HG02840 (cell line): ENCODE measurements around the gene FOXP1.

Experiments
- ATAC-seq: cut with Tn5 transposase; IDR thresholded peaks from one replicate; pipeline ENCODE4 v1.9.1; 2021; ENCODE audit warnings: mild to moderate bottlenecking, moderate library complexity, moderate number of reproducible peaks; ENCODE audit not compliant: unreplicated experiment, low FRiP score

The FOXP1 gene

DNA sequence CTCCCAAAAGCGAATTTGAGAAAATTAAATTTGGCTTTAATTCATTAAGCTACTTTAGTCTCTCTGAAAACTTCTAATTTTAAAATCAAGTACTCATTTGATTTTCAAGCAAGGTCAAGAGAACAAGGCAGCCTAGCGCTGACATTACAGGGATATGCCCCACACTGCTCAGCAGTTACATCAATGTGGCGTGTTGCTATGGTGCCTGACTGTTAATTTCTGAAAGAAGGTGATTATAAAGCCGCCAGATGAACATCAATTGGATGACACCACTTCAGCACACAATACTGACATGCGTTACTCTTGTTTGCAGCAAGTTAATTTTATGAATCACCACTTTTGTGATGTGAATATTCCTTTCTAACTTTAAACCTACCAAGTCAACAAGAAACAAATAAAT is 284.4 kb downstream of the FOXP1 start:
- no peak for ATAC-seq

DNA sequence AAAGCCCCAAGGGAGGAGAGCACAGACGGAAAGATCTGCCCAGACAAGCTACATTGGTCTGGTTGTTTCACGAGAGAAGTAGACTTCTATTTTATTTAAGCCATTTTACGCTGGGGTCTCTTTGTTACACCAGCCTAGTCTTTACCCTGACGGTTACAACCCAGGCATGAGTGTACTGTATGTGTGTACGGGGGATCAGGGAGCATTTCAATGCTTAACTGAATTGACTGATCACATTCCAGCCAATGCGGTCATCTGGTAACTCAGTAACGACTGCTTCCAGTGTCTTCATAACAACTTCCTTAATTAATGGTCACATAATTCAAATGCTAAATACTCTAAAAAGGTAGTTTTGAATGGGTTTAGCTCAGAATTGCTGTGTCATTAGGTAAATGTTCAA is 288.6 kb downstream of the FOXP1 start:
- ATAC-seq, result no peak

DNA sequence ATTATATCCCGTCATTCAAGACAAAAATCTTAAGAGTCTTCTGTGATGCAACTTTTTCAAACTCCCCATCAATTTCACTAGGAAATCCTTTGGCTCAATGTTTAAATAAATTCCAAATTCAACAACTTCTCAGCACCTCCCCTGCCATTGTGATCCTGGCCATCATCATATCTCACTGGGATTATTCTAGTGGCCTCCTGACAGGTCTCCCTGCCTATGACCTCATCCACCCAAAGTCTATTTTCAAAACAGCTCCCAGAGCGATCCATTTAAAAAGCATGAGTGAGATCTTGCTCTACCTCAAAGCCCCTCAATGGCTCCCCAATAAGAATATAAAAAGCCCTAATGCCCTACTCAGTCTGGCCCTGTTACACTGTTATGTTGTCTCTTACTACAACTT is 293.2 kb downstream of the FOXP1 start:
- no peak for ATAC-seq

DNA sequence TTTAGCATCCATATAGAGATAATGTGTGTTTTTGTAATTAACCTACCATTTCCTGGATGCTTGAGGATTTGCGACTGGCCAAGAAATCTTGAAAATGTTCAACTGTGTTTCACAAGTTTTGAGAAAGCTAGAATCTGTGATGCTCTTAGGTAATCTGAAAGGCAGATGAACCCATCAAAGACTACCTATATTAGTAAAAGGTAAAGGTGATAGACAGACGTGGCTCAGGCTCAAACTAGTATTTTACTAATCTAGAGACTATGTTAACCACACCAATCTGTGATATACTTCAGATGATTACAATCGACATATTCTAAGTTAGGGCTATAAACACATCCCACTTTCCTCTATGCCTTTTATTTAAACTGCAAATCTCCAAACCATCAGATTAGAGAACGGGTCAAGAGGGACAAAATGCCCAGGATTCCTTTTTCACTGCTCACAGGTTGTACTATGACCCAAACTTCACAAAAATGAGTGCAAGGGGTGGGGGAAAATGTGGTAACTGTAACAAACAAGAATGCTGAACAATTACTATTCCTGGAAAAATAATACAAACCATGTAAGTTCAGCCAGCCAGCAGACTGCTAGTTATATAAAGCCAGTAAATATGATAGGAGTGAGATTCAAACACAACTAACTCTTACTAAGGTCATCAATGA is 295.1 kb downstream of the FOXP1 start:
- ATAC-seq, result no peak

DNA sequence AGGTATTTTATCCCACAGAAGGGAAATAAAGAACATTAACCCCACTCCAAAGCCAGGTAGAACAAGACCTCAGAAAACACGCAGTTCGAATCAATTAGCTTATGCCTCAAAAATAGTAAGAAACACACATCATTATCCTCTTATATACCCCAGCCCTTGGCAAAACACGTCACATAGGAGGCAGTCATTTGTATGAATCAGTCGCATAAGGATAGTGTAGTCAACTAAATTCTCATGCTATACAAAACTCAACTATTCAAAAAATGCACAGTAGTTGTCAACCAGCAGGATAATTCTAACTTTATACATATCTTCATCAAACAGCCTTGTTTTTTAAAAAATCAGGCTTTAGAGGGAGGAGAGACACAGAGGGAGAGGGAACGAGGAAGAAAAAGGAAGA is 298.4 kb downstream of the FOXP1 start:
- no peak for ATAC-seq

DNA sequence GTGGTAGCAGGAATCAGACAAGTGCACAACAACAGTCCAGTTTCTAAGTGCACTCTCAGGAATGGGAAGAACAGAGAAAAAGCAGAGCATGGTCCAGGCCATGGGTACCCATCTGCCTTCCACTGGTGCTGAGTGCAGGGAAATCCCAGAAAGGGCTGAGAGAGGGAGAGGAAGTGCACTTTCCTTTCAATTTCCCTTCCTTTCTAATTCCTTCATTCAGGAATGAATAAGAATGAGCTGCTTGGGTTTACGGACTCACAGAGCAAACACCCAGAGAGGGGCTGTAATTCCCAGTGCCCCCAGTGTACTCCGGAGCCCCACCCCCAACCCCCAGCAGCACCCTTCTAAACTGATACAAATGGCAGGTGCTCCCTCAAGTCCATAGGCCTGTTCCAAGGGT is 300.6 kb downstream of the FOXP1 start:
- no peak for ATAC-seq

DNA sequence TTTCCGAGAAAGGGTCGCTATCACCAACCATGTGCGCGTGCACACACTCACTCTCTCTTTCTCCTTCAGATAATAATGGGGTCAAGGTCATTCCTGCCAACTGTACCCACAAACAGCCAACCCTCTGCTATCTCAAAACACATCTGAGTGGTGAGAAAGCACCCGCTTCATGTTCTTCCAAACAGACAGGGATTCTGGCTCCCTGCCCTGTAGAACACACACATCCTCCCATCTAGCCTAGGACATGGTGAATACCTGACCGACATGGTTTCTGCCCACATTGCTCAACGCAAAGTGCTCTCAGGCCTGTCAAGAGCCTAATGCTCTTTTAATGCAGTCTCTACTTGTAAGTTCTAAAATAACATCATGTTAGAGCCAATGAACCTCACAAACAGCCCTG is 302.2 kb downstream of the FOXP1 start:
- ATAC-seq, result no peak

DNA sequence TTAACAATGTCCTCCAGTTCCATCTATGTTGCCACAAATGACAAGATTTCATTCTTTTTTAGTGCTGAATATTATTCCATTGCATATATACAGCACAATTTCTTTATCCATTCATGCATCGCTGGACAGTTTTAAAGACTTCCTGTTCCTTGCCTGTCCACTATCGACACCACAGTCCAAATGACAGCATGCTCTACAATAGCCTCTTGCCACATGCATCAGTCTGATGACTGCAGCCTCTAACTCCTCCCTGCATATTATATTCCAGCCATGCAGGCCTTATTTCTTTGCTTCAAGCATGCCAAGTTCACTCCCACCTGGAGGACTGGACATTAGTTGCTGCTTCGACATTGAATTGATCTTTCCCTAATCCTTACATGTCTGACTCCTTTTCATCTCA is 306.2 kb downstream of the FOXP1 start:
- ATAC-seq, result no peak

DNA sequence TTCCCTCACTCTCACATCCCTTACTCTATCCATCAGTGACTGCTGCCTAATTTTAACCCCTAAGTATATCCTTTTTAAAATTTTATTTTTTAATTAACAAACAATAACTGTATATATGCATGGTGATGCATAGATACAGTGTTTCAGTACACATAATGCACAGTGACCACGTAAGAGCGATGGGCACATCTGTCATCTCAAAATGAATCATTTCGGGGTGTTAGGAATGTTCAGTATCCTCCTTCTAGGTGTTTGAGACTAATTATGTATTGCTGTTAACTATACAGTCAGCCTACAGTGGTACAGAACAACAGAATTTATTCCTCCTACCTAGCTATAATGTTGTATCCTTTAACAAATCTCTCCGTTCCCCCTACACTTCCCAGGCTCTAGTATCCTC is 307.0 kb downstream of the FOXP1 start:
- no peak for ATAC-seq

DNA sequence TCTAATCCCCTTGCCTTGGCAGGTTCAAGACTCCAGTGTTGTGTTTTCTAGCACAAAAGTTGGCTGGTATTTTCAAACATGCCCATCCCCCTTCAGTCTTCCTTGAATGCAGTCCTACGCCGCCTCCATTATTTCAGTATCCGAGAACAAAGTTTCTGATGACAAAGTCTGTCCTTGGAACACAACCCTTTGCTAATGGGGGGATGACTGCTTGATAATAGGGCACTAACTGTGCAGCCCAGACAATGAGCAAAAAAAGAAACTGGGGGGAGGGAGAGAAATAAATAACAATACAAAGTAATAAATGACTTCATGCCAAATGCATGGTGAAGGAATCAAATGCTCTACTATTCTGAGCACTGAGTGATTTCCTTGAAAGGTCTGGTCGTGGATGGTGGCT is 310.1 kb downstream of the FOXP1 start:
- no peak for ATAC-seq

DNA sequence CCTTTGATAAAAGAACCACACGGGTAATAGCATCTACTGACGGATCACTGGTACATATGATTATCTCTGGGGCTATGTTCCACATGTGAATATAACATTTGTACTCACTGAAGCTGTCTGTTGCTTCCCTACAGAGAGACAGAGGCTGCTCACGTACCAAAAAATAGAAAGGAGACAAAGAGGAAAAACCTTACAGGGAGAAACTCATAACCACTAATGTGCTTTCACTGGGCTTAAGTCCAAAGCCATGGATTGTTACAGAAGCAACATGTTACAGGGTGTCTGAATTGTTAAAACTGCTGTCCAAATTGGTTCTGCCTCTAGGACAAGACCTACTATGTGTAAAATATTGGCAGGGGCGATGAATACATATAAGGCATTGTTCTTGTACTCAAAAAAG is 311.9 kb downstream of the FOXP1 start:
- ATAC-seq, result no peak

DNA sequence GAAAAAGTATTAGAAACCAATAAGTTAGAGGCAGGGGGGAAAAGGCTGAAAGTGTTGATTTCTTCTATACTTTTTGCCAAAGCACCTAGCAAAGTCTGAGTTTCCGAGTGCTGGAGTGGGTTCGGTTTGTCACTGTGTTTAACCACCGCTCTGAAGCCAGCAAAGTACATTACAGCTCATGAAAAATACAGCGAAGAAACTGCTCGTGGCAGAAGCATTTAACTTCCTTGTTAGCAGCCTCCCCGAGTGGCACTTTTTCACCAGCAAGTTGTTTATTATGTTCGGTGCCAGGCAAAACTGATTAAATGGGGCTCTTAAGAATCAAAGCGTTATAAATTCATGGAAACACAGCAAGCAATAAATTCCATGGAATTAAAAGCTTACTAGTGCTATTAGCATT is 313.6 kb downstream of the FOXP1 start:
- no peak for ATAC-seq

DNA sequence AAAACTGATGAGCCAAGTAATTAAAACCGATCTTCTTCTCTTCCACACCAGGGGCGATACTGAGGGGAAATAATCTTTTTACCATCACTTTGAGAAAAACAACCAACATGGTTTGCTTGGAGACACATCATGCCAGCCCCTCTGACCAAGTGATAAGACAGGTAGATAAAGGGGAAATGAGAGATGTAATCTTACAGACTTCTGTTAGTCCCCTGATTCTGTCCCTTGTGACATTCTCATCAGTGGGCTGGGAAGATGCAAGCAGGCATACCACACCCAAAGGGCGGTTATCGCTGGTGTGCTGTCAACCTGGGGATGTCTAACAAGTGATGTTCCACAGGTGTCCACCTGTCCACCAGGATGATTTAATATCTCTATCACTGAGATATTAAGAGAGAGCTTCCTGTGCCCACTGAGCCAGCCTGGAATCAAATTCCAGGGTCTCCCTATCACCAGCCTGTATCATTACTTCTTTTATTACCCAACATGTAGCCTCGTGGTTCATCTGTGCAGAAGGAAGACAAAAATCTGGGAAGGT is 315.0 kb downstream of the FOXP1 start:
- ATAC-seq, result no peak

DNA sequence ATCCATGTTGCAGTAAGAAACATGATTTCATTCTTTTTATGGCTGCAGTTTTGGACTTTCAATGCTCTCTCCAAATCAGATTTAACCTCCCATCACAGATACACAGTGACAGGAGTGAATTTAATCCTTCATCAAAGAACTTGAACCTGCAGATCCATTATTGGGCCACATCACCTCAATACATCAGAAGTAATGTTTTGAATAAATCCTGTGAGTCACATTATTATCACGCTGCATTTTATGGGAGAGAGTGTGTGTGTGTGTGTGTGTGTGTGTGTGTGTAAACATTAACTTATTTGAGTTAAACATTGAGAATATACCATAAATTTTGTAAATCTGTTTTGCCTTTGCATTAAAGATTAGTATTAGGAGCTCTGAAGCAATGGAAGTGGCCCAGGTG is 316.7 kb downstream of the FOXP1 start:
- no peak for ATAC-seq

DNA sequence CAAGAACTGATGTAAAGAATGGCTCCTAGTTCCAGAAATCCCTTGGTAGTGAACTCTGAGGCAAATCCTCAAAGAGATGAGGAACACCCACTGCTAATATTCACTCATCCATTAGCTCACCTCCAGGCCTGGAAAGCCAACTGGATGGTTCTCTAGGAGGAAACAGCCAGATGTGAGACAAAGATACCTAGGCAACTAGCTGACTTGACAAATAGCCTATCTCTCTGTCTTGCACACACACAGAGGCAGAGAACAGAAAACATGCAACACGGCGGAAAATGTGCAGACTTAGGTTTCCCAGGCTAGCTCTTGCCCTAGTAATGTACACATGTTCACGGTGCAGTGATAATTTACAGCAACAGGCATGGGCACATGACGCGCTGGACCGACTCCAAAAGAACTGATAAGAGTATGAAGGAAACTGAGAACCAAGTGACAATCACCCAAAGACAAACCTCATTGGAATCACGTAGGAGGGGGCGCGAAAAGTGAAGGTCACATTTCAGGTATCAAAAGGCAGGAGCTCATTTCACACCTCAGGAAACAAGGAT is 318.1 kb downstream of the FOXP1 start:
- no peak for ATAC-seq

DNA sequence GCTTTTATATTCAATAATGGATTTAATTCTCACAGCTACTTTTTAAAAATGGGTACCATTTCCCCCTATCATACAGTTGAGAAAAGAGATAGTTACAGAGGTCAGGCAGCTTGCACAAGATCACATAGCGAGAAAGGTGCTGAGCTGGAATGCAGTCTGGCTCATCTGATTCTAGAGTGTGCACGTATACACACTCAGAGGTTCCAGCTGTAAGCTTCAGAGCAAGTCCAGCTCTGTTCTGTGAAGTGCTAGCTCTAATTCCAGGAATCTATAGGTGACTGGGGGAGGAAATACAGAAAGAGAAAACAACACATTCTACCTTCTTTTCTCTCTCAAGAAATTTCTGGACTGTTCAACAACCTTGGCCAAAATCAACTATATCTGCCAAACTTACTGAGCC is 318.7 kb downstream of the FOXP1 start:
- ATAC-seq, result no peak

DNA sequence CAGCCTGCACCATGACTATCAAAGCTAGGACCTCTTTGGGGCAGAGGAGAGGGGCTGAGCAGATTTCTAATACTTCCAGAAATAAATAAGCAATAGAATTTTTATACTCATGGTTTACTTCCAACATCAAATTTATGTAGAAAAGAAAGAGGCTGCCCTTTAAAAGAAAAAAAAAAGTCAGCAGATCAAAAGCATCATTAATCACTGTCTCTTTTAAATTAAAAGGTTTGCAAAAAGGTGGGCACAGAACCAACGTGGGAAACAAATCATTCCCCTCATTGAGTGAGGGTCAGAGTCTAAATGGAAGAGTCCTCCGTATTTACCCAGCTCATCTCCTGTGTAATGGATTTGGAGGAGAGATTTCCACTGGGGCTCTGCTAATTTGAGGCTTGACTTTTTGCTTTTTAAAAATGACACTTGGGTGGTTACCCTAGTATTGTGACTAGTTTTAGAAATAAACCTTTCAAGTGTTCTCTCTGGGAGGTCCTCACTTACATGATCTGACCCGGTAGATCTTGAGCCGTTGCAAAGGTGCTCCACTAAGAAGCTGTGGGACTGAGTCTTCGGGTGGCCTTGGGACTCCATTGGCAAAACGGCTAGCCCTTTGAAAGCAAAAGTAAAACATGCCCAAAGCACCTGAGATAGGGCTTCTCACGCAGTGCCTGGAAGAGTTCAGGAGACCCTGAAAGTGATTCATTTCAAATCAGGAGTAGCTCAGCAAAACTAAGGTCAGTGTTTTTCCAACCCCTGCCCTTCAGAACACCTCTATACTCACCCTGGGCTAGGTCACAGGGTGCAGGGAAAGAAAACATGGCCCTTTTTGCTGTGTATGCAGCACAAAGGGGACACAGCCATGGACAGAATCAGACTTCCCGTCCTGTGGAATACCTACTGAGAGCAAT is 320.9 kb downstream of the FOXP1 start:
- ATAC-seq, result no peak

DNA sequence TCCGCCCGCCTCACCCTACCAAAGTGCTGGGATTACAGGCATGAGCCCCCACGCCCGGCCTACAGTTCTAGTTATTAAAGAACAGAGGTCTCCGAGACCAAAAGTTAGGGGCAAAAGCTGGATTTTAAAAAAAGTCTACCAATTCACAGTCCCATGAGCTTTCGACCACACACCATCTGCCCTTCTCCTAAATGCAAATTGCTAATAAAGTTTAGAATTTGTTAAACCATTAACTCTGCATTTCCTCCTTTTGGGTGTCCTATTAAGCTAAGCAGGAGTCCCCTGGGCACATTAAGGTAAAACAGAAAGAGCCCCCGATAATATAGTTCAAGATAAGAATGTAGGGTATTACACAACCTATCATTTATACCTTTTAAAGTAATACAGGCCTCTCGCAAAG is 322.7 kb downstream of the FOXP1 start:
- peak; percentile 50 for ATAC-seq

DNA sequence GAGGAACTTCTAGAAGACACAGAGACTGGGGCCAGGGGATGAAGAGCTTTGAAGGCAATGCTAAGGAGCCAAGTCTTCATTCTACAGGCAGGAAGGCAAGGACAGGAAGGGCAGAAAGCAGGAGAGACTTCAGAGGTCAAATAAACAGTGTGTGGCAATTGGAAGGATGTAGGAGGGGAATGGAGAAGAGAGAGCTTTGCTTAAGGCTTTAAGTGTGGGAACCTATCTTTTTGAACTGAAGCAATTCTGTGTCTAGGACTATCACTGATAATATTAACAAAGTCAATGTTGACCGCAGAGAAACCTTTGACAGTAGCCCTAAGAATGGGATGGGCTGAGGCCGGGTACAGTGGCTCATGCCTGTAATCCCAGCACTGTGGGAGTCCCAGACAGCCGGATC is 325.0 kb downstream of the FOXP1 start:
- ATAC-seq, result no peak

DNA sequence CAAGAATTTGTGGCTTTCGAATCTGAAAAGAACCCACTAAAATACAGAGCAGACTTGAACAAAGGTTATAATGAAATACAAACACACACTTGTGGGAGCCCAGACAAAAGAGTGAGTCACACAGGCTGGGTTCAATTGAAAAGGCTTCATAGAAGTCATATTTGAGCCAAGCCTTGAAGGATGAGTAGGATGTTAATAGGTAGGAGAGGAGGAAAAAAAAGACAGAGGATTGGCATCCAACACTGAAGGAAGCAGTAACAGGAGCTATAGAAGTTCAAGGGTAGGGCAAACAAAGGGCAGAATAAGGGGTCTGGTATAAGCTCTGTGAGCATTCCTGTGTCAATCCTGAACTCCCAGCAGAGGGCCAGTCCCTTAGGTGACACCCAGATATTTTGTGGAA is 325.4 kb downstream of the FOXP1 start:
- no peak for ATAC-seq

DNA sequence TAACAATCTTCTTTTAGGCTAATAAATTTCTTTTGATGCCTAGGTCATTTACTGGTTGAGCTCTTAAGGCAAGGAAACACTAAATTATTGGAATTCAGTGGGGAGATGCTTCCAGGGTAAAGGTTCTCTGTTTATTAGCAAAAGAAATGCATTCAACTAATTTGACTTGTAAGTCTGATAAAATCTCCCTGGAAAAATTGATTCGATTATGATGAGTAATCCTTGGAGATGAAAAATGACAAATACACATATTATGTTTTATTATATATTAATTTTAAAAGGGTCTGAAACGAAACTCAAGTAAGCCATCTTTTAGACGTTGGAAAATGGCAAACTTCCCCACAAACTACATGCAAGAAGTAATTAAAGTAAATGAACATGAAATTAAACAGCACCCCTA is 328.0 kb downstream of the FOXP1 start:
- no peak for ATAC-seq
